Measurements from ENCODE around the gene PIEZO2.

DNA sequence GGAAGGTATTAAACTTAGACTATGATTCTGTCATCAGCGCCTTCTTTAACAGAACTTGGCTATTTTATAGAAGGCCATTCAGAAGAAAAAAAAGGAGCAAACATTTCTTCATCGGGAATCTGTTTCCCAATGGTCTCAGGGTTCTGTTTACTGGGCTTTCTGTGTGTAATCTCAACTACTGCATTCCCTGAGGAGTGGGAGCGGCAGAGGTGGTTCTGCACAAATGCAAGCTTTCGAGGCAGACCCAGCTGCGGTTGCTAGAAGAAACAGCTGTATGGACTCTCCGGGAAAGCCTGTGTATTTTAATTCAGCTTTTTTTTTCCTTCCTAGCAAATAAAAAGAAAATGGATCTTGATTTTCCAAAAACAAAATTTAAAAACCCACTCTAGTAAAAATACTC, 372.9 kb downstream of the PIEZO2 start:
- TF ChIP-seq, protein P1, sequence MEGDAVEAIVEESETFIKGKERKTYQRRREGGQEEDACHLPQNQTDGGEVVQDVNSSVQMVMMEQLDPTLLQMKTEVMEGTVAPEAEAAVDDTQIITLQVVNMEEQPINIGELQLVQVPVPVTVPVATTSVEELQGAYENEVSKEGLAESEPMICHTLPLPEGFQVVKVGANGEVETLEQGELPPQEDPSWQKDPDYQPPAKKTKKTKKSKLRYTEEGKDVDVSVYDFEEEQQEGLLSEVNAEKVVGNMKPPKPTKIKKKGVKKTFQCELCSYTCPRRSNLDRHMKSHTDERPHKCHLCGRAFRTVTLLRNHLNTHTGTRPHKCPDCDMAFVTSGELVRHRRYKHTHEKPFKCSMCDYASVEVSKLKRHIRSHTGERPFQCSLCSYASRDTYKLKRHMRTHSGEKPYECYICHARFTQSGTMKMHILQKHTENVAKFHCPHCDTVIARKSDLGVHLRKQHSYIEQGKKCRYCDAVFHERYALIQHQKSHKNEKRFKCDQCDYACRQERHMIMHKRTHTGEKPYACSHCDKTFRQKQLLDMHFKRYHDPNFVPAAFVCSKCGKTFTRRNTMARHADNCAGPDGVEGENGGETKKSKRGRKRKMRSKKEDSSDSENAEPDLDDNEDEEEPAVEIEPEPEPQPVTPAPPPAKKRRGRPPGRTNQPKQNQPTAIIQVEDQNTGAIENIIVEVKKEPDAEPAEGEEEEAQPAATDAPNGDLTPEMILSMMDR (IDR thresholded peaks at IDR 0.05), result no peak
- TF ChIP-seq POLR2A (IDR thresholded peaks at IDR 0.05) (no peak), EP300 (IDR thresholded peaks at IDR 0.05) (no peak)
